H1 (cell line): ENCODE data around the gene FBXO30.

ENCODE experiments used
- CTCF ChIP-seq, 3 experiments: IDR thresholded peaks; 1 replicate in 2 of 3; 2 replicates in 1 of 3; pipeline versions ENCODE4 v1.5.1 to v1.6.1; 2011; ENCODE audit warnings: low read length in 3 of 3, mild to moderate bottlenecking in 3 of 3, inconsistent platforms in 2 of 3, low read depth in 1 of 3, moderate library complexity in 1 of 3; ENCODE audit not compliant: insufficient read depth in 1 of 3; ENCODE audit errors: control extremely low read depth in 1 of 3
- HDAC2 ChIP-seq, 2 experiments: fragments of 300-600 bp in 1 of 2; sonication (generic) in 1 of 2; IDR thresholded peaks; 2 replicates each; pipeline ENCODE4 v1.6.1; 2011 to 2012; ENCODE audit warnings: low read depth in 2 of 2, low read length in 2 of 2, mild to moderate bottlenecking in 2 of 2, moderate library complexity in 2 of 2, borderline replicate concordance in 1 of 2, inconsistent platforms in 1 of 2
- KDM1A ChIP-seq: fragments of 200-600, 300-600 bp; sonication (generic); IDR thresholded peaks from 2 replicates; pipeline ENCODE4 v1.7.1; 2016; ENCODE audit warnings: mild to moderate bottlenecking, low read length, borderline replicate concordance
- POLR2A ChIP-seq, 2 experiments: IDR thresholded peaks; 1 replicate in 1 of 2; 2 replicates in 1 of 2; pipeline ENCODE4 v1.6.1; 2011; ENCODE audit warnings: low read depth in 2 of 2, low read length in 2 of 2, mild to moderate bottlenecking in 2 of 2; ENCODE audit errors: control extremely low read depth in 1 of 2
- POLR2AphosphoS5 ChIP-seq: IDR thresholded peaks from 2 replicates; pipeline ENCODE4 v1.6.1; 2011; ENCODE audit warnings: low read depth, low read length
- RAD21 ChIP-seq, 2 experiments: IDR thresholded peaks in 1 of 2; conservative IDR thresholded peaks in 1 of 2; 2 replicates each; pipeline ENCODE4 v1.6.1; 2011; ENCODE audit warnings: low read depth in 2 of 2, low read length in 2 of 2, improper control_type of control experiment in 1 of 2, inconsistent platforms in 1 of 2, mild to moderate bottlenecking in 1 of 2, moderate library complexity in 1 of 2
- TAF1 ChIP-seq: IDR thresholded peaks from 2 replicates; pipeline ENCODE4 v1.6.1; 2011; ENCODE audit warnings: mild to moderate bottlenecking, low read depth, low read length
- YY1 ChIP-seq: IDR thresholded peaks from 2 replicates; pipeline ENCODE4 v1.6.1; 2011; ENCODE audit warnings: low read depth, mild to moderate bottlenecking, low read length
- TF ChIP-seq, protein P1 (sequence below): fragments of 300-600 bp; sonication (generic); IDR thresholded peaks from 2 replicates; pipeline ENCODE4 v1.7.1; 2012; ENCODE audit warnings: low read length, moderate library complexity, mild to moderate bottlenecking, inconsistent platforms; ENCODE audit not compliant: insufficient replicate concordance

DNA sequence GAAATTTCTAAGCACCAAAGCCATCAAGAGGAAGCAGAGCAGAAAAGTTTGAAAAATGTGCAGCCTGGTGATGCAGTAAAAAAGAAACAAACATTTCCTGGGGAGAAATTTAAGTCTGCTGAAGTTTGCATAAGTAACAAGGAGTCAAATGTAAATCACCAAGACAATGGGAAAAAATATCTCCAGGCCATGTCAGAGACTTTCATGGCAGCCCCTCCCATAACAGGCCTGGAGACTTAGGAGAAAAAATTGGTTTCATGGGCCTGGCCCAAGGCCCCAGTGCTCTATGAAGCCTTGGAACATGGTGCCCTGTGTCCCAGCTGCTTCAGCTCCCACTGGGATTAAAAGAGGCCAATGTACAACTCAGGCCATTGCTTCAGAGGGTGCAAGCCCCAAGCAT, 49.1 kb downstream of the FBXO30 start:
- TF ChIP-seq YY1 = no peak
- TF ChIP-seq POLR2A (IDR thresholded peaks at IDR 0.05; ENCODE audit: control extremely low read depth in 1 of 2, low read depth in 2 of 2, low read length in 2 of 2) = no peak
- TF ChIP-seq TAF1 = no peak
- TF ChIP-seq CTCF (IDR thresholded peaks at IDR 0.05; ENCODE audit: control extremely low read depth in 1 of 3, insufficient read depth in 1 of 3, low read depth in 1 of 3, low read length in 3 of 3) = no peak
- TF ChIP-seq POLR2AphosphoS5 = no peak
- TF ChIP-seq HDAC2 (IDR thresholded peaks at IDR 0.05; ENCODE audit: borderline replicate concordance in 1 of 2, low read depth in 2 of 2, low read length in 2 of 2) = no peak
- TF ChIP-seq, protein P1, sequence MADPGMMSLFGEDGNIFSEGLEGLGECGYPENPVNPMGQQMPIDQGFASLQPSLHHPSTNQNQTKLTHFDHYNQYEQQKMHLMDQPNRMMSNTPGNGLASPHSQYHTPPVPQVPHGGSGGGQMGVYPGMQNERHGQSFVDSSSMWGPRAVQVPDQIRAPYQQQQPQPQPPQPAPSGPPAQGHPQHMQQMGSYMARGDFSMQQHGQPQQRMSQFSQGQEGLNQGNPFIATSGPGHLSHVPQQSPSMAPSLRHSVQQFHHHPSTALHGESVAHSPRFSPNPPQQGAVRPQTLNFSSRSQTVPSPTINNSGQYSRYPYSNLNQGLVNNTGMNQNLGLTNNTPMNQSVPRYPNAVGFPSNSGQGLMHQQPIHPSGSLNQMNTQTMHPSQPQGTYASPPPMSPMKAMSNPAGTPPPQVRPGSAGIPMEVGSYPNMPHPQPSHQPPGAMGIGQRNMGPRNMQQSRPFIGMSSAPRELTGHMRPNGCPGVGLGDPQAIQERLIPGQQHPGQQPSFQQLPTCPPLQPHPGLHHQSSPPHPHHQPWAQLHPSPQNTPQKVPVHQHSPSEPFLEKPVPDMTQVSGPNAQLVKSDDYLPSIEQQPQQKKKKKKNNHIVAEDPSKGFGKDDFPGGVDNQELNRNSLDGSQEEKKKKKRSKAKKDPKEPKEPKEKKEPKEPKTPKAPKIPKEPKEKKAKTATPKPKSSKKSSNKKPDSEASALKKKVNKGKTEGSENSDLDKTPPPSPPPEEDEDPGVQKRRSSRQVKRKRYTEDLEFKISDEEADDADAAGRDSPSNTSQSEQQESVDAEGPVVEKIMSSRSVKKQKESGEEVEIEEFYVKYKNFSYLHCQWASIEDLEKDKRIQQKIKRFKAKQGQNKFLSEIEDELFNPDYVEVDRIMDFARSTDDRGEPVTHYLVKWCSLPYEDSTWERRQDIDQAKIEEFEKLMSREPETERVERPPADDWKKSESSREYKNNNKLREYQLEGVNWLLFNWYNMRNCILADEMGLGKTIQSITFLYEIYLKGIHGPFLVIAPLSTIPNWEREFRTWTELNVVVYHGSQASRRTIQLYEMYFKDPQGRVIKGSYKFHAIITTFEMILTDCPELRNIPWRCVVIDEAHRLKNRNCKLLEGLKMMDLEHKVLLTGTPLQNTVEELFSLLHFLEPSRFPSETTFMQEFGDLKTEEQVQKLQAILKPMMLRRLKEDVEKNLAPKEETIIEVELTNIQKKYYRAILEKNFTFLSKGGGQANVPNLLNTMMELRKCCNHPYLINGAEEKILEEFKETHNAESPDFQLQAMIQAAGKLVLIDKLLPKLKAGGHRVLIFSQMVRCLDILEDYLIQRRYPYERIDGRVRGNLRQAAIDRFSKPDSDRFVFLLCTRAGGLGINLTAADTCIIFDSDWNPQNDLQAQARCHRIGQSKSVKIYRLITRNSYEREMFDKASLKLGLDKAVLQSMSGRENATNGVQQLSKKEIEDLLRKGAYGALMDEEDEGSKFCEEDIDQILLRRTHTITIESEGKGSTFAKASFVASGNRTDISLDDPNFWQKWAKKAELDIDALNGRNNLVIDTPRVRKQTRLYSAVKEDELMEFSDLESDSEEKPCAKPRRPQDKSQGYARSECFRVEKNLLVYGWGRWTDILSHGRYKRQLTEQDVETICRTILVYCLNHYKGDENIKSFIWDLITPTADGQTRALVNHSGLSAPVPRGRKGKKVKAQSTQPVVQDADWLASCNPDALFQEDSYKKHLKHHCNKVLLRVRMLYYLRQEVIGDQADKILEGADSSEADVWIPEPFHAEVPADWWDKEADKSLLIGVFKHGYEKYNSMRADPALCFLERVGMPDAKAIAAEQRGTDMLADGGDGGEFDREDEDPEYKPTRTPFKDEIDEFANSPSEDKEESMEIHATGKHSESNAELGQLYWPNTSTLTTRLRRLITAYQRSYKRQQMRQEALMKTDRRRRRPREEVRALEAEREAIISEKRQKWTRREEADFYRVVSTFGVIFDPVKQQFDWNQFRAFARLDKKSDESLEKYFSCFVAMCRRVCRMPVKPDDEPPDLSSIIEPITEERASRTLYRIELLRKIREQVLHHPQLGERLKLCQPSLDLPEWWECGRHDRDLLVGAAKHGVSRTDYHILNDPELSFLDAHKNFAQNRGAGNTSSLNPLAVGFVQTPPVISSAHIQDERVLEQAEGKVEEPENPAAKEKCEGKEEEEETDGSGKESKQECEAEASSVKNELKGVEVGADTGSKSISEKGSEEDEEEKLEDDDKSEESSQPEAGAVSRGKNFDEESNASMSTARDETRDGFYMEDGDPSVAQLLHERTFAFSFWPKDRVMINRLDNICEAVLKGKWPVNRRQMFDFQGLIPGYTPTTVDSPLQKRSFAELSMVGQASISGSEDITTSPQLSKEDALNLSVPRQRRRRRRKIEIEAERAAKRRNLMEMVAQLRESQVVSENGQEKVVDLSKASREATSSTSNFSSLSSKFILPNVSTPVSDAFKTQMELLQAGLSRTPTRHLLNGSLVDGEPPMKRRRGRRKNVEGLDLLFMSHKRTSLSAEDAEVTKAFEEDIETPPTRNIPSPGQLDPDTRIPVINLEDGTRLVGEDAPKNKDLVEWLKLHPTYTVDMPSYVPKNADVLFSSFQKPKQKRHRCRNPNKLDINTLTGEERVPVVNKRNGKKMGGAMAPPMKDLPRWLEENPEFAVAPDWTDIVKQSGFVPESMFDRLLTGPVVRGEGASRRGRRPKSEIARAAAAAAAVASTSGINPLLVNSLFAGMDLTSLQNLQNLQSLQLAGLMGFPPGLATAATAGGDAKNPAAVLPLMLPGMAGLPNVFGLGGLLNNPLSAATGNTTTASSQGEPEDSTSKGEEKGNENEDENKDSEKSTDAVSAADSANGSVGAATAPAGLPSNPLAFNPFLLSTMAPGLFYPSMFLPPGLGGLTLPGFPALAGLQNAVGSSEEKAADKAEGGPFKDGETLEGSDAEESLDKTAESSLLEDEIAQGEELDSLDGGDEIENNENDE = no peak
- TF ChIP-seq RAD21 (IDR thresholded peaks at IDR 0.05 in 1 of 2, conservative IDR thresholded peaks at IDR 0.05 in 1 of 2; ENCODE audit: low read depth in 2 of 2, low read length in 2 of 2) = no peak
- no peak for TF ChIP-seq KDM1A
